Neural progenitor cell (in vitro differentiated cells): Measurements from ENCODE around the gene PLEKHH2. TPM values are rescaled to one million over a fixed set of nuclear protein-coding genes. Genes with fewer than 3 reads are reported as not detected.

Experiments used
- DNase-seq: peaks from one replicate; pipeline ENCODE4 v3.0.0-alpha.2; 2016; ENCODE audit warnings: low spot score
- H2AFZ ChIP-seq: fragments of 200-600 bp; sonication (generic); replicated peaks from 2 replicates; pipeline ENCODE4 v1.6.1; 2016; ENCODE audit warnings: antibody characterized with exemption
- H3F3A ChIP-seq: fragments of 200-600 bp; sonication (generic); 2 replicates; pipeline ENCODE4 v1.6.1; 2016; ENCODE audit warnings: antibody characterized with exemption, low read depth
- H3K27ac ChIP-seq: fragments of 200-600 bp; sonication (generic); 2 replicates; pipeline ENCODE4 v1.5.1; 2016; ENCODE audit warnings: mild to moderate bottlenecking
- H3K27me3 ChIP-seq: fragments of 200-600 bp; sonication (generic); 2 replicates; pipeline ENCODE4 v1.6.1; 2016; ENCODE audit warnings: mild to moderate bottlenecking, moderate library complexity
- H3K36me3 ChIP-seq: fragments of 200-600 bp; sonication (generic); 2 replicates; pipeline ENCODE4 v1.5.1; 2016
- H3K4me1 ChIP-seq: fragments of 200-600 bp; sonication (generic); 2 replicates; pipeline ENCODE4 v1.6.1; 2016; ENCODE audit warnings: mixed run types
- H3K4me2 ChIP-seq: fragments of 200-600 bp; sonication (generic); 2 replicates; pipeline ENCODE4 v1.6.1; 2016
- H3K4me3 ChIP-seq: fragments of 200-600 bp; sonication (generic); 2 replicates; pipeline ENCODE4 v1.5.1; 2016
- H3K79me2 ChIP-seq: fragments of 200-600 bp; sonication (generic); 2 replicates; pipeline ENCODE4 v1.6.1; 2016; ENCODE audit warnings: low read depth
- H3K9ac ChIP-seq: fragments of 200-600 bp; sonication (generic); 2 replicates; pipeline ENCODE4 v1.6.1; 2016
- H3K9me3 ChIP-seq: fragments of 200-600 bp; sonication (generic); 2 replicates; pipeline ENCODE4 v1.5.1; 2016; ENCODE audit warnings: low read depth
- H4K20me1 ChIP-seq: fragments of 200-600 bp; sonication (generic); 2 replicates; pipeline ENCODE4 v1.6.1; 2016; ENCODE audit warnings: low read depth
- H3K27ac Mint-ChIP-seq: 3 replicates; pipeline ENCODE4 v1.8.0; 2021; ENCODE audit warnings: mixed read lengths
- H3K27me3 Mint-ChIP-seq: 2 replicates; pipeline ENCODE4 v1.8.0; 2022; ENCODE audit warnings: low read depth, mild to moderate bottlenecking, inconsistent platforms, moderate library complexity, mixed read lengths; ENCODE audit not compliant: insufficient read depth
- H3K36me3 Mint-ChIP-seq: 3 replicates; pipeline ENCODE4 v1.8.0; 2021; ENCODE audit warnings: mixed read lengths
- H3K4me1 Mint-ChIP-seq: 3 replicates; pipeline ENCODE4 v1.8.0; 2021; ENCODE audit warnings: mixed read lengths
- H3K4me3 Mint-ChIP-seq: 3 replicates; pipeline ENCODE4 v1.8.0; 2021; ENCODE audit warnings: mild to moderate bottlenecking, moderate library complexity, mixed read lengths
- H3K9me3 Mint-ChIP-seq: 3 replicates; pipeline ENCODE4 v1.8.0; 2020; ENCODE audit warnings: mixed read lengths
- CTCF ChIP-seq: fragments of 200-600 bp; sonication (generic); IDR thresholded peaks from 2 replicates; pipeline ENCODE4 v1.5.1; 2017; ENCODE audit warnings: antibody characterized with exemption, mild to moderate bottlenecking
- EZH2 ChIP-seq: fragments of 200-600 bp; sonication (generic); IDR thresholded peaks from 2 replicates; pipeline ENCODE4 v1.6.1; 2017; ENCODE audit warnings: antibody characterized with exemption, mild to moderate bottlenecking, moderate library complexity
- EZH2phosphoT487 ChIP-seq: fragments of 200-600 bp; sonication (generic); IDR thresholded peaks from 2 replicates; pipeline ENCODE4 v1.6.1; 2017; ENCODE audit warnings: antibody characterized with exemption
- total RNA-seq: library from RNA; depleted of rRNA; stranded (reverse); fragments of >200 nt; gene quantifications from 2 replicates; pipeline ENCODE4 v1.2.3, GENCODE V29; 2015; ENCODE audit warnings: low replicate concordance

PLEKHH2 gene
- total RNA-seq, 1 donor from 2014 or later = 11.2 TPM

- no peaks in the 10 kb centered on the region for H3F3A ChIP-seq
- DNase-seq = no peak
- Mint-ChIP-seq H3K36me3 (no peaks in the 10 kb centered on the region), H3K4me3 (no peak overlapping the region), H3K9me3 (no peaks in the 10 kb centered on the region), H3K4me1 (no peaks in the 10 kb centered on the region), H3K27ac (no peak overlapping the region), H3K27me3 (peaks cover 2% of the 10 kb centered on the region)
- H3K4me1 ChIP-seq = no peaks in the 10 kb centered on the region
- no peak overlapping the region for H3K27ac ChIP-seq
- no peak overlapping the region for H3K4me2 ChIP-seq
- no peaks in the 10 kb centered on the region for H3K27me3 ChIP-seq
- H3K36me3 ChIP-seq = no peaks in the 10 kb centered on the region
- H3K9me3 ChIP-seq = no peaks in the 10 kb centered on the region
- no peak overlapping the region for H2AFZ ChIP-seq
- no peaks in the 10 kb centered on the region for H3K79me2 ChIP-seq
- TF ChIP-seq EZH2phosphoT487 (no peak), EZH2 (no peak), CTCF (no peak)
- H3K9ac ChIP-seq = no peak overlapping the region
- no peak overlapping the region for H3K4me3 ChIP-seq
- no peaks in the 10 kb centered on the region for H4K20me1 ChIP-seq
These were observed 80.3 kb downstream of the PLEKHH2 start for GRCh38 chr2:43717322-43717721.

GRCh38 chr2:43718530-43719124 lies 81.6 kb downstream of the PLEKHH2 start:
- Histone ChIP-seq H2AFZ (no peak overlapping the region), H3F3A (no peaks in the 10 kb centered on the region), H3K36me3 (no peaks in the 10 kb centered on the region), H4K20me1 (no peaks in the 10 kb centered on the region), H3K27ac (no peak overlapping the region), H3K4me3 (no peak overlapping the region), H3K4me1 (no peaks in the 10 kb centered on the region), H3K79me2 (no peaks in the 10 kb centered on the region), H3K9ac (no peak overlapping the region), H3K27me3 (no peaks in the 10 kb centered on the region), H3K4me2 (no peak overlapping the region), H3K9me3 (no peaks in the 10 kb centered on the region)
- H3K4me3 Mint-ChIP-seq = no peak overlapping the region
- TF ChIP-seq EZH2 (no peak), CTCF (no peak), EZH2phosphoT487 (no peak)
- H3K4me1 Mint-ChIP-seq = no peaks in the 10 kb centered on the region
- no peak overlapping the region for H3K27ac Mint-ChIP-seq
- H3K9me3 Mint-ChIP-seq = no peaks in the 10 kb centered on the region
- no peak for DNase-seq
- no peaks in the 10 kb centered on the region for H3K36me3 Mint-ChIP-seq
- peaks cover 3% of the 10 kb centered on the region for H3K27me3 Mint-ChIP-seq

GRCh38 chr2:43724728-43725526 lies 87.9 kb downstream of the PLEKHH2 start:
- no peak overlapping the region for H3K27ac Mint-ChIP-seq
- H3K4me2 ChIP-seq = peak overlapping the region; percentile 21
- no peak overlapping the region for H3K27ac ChIP-seq
- no peak overlapping the region for H3K9ac ChIP-seq
- peaks cover 2% of the 10 kb centered on the region for H3K27me3 Mint-ChIP-seq
- no peaks in the 10 kb centered on the region for H3F3A ChIP-seq
- no peak for DNase-seq
- peaks cover 6% of the 10 kb centered on the region for H3K4me1 ChIP-seq
- H3K4me3 Mint-ChIP-seq = no peak overlapping the region
- no peak overlapping the region for H3K4me3 ChIP-seq
- peaks cover 5% of the 10 kb centered on the region for H3K4me1 Mint-ChIP-seq
- H3K36me3 ChIP-seq = no peaks in the 10 kb centered on the region
- H2AFZ ChIP-seq = peak overlapping the region; percentile 82
- peaks cover 2% of the 10 kb centered on the region for H3K9me3 Mint-ChIP-seq
- H3K79me2 ChIP-seq = no peaks in the 10 kb centered on the region
- TF ChIP-seq CTCF = no peak
- TF ChIP-seq EZH2phosphoT487 = no peak
- TF ChIP-seq EZH2 = no peak
- no peaks in the 10 kb centered on the region for H3K36me3 Mint-ChIP-seq
- H3K27me3 ChIP-seq = no peaks in the 10 kb centered on the region
- H3K9me3 ChIP-seq = no peaks in the 10 kb centered on the region
- no peaks in the 10 kb centered on the region for H4K20me1 ChIP-seq
